Transverse colon (tissue), 4 donors: ENCODE data around the gene ANXA1. TPM values are rescaled to one million over a fixed set of nuclear protein-coding genes. Genes with fewer than 3 reads are reported as not detected.

Experiments
- DNase-seq: peaks from one replicate; pipeline ENCODE4 v3.0.0-alpha.2; 2019
- H3K27ac ChIP-seq, 4 donors: fragments of 200-600 bp; sonication (generic); 2 replicates each; pipeline ENCODE4 v1.5.1; 2016 to 2018; ENCODE audit warnings: inconsistent platforms in 4 of 4
- H3K27me3 ChIP-seq: fragments of 200-600 bp; sonication (generic); 2 replicates; pipeline ENCODE4 v1.5.1; 2017; ENCODE audit warnings: inconsistent platforms
- H3K36me3 ChIP-seq, 4 donors: fragments of 200-600 bp; sonication (generic); 2 replicates each; pipeline ENCODE4 v1.5.1; 2017 to 2019; ENCODE audit warnings: inconsistent platforms in 4 of 4
- H3K4me1 ChIP-seq, 4 donors: fragments of 200-600 bp; sonication (generic); 2 replicates each; pipeline ENCODE4 v1.5.1; 2017 to 2020; ENCODE audit warnings: inconsistent platforms in 4 of 4
- H3K4me3 ChIP-seq, 4 donors: fragments of 200-600 bp; sonication (generic); 1 replicate in 1 of 4; 2 replicates in 3 of 4; pipeline versions ENCODE4 v1.5.1 to v1.6.1; 2017 to 2019; ENCODE audit warnings: inconsistent platforms in 4 of 4
- H3K9me3 ChIP-seq, 2 donors: fragments of 200-600 bp; sonication (generic); 2 replicates each; pipeline ENCODE4 v1.5.1; 2017 to 2019; ENCODE audit warnings: inconsistent platforms in 2 of 2
- EP300 ChIP-seq: sonication (generic); formaldehyde crosslinking; IDR thresholded peaks from one replicate; pipeline ENCODE4 v1.6.1; 2017; ENCODE audit warnings: antibody characterized with exemption, low read depth
- POLR2A ChIP-seq: fragments of 450-650 bp; IDR thresholded peaks from one replicate; pipeline ENCODE4 v1.6.1; 2016; ENCODE audit warnings: antibody characterized with exemption, mild to moderate bottlenecking, moderate library complexity
- POLR2AphosphoS5 ChIP-seq, 3 donors: sonication (generic); formaldehyde crosslinking; IDR thresholded peaks; one replicate each; pipeline ENCODE4 v1.6.1; 2016; ENCODE audit warnings: antibody characterized with exemption in 3 of 3
- WGBS, 2 donors: methylation state at CpG; one replicate each; pipeline ENCODE4 v1.1.5; 2018; ENCODE audit warnings: low coverage in 1 of 2; 5-methylcytosine and 5-hydroxymethylcytosine counted together
- in situ Hi-C, 4 donors: fragments of 200-750 bp; cut with MboI; loops; one replicate each; pipeline versions ENCODE4 v1.15.0 to v1.15.1; 2017; ENCODE audit warnings: low sequenced_read_pairs in 3 of 4, low pct_ligation_motif_present in 1 of 4, low pct_unique_long_range_greater_than_20kb in 1 of 4
- intact Hi-C: fragments of 100-400 bp; cut with DNase I; formaldehyde crosslinking; loops from one replicate; pipeline ENCODE4 v1.15.1; 2023; ENCODE audit warnings: low total_unique reads
- total RNA-seq, 4 donors: library from RNA; depleted of rRNA; stranded (reverse); fragments of >200 nt; gene quantifications; one replicate each; pipeline ENCODE4 v1.1.0, GENCODE V29; 2016
- TF ChIP-seq, protein P1 (sequence below), 5 experiments: fragments of 200-600 bp in 3 of 5; fragments of 450-650 bp in 2 of 5; sonication (generic) in 3 of 5; IDR thresholded peaks; 1 replicate in 2 of 5; 2 replicates in 3 of 5; pipeline ENCODE4 v1.5.1; 2016 to 2017; ENCODE audit warnings: antibody characterized with exemption in 5 of 5, inconsistent platforms in 3 of 5, mild to moderate bottlenecking in 2 of 5, moderate library complexity in 1 of 5

The ANXA1 gene
- total RNA-seq, 4 donors from 2014 or later, result 33.3 to 160 (median 66.9) TPM

DNA sequence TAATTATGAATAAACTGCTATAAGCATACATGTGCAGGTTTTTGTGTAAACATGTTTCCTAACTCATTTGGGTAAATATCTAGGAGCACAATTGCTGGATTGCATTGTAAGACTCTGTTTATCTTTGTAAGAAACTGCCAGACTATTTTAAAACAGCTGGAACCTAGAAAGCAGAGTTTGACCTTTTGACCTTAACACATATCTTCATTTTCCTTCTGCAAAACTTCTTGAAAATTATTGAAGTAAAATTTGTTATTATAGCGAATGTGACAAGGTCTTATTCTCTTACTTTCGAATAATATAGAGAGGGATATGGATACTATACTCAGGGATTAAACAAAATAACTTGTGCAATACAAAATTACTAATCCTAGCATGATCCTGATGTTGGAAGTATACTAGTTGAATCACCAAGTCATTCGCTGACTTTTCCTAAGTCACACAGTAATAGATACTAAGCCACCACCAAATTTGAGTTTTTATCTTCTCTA, 3.2 kb upstream of the ANXA1 start:
- Histone ChIP-seq H3K36me3 (no peaks in the 10 kb centered on the region), H3K27ac (peak overlapping the region; percentile 60 to 76 (median 68)), H3K9me3 (no peaks in the 10 kb centered on the region), H3K4me1 (peaks cover 0 to 57% (median 25%) of the 10 kb centered on the region in 4 donors), H3K27me3 (no peaks in the 10 kb centered on the region), H3K4me3 (no peak overlapping the region)
- no peak for DNase-seq
- in situ Hi-C loops, result no loop called here
- TF ChIP-seq, protein P1, sequence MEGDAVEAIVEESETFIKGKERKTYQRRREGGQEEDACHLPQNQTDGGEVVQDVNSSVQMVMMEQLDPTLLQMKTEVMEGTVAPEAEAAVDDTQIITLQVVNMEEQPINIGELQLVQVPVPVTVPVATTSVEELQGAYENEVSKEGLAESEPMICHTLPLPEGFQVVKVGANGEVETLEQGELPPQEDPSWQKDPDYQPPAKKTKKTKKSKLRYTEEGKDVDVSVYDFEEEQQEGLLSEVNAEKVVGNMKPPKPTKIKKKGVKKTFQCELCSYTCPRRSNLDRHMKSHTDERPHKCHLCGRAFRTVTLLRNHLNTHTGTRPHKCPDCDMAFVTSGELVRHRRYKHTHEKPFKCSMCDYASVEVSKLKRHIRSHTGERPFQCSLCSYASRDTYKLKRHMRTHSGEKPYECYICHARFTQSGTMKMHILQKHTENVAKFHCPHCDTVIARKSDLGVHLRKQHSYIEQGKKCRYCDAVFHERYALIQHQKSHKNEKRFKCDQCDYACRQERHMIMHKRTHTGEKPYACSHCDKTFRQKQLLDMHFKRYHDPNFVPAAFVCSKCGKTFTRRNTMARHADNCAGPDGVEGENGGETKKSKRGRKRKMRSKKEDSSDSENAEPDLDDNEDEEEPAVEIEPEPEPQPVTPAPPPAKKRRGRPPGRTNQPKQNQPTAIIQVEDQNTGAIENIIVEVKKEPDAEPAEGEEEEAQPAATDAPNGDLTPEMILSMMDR (IDR thresholded peaks at IDR 0.05), result no peak
- no peak for TF ChIP-seq POLR2AphosphoS5 (IDR thresholded peaks at IDR 0.05)
- TF ChIP-seq POLR2A, result no peak
- TF ChIP-seq EP300, result no peak
- intact Hi-C loops, result no loop called here
- 82 to 92% methylated on average over 3 of the region's 3 CpGs for WGBS, 2 donors

DNA sequence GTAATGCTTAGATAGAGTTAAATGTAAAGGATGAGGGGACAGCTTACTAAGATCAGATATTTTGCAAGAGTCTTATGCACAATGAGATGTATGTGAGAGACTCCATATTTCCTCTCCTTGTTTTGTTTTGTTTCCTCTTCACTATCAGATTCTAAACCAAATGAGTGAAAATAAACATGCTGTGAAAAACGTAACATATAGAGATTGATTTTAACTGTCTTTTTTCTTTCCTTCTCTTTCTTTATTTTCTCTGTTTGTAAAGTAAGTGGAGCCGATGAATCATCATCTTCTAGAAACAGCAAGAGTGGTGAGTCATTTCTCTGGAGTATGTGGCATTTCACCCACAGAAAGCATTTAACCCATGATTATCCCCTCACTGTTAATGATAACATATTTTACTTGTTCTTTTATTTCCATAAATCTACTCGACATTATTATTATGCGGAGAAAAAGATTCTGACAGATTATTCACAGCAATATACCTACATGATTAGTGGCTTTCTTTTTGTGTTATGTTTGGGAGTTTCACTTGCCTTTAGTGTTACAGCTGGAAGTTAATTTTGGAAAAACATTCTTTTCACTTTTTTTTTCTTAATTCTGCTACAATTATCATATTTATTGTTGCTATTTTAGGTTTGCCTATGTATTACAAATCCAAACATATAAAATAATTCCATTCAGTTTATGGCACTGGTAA, 2.1 kb upstream of the ANXA1 start:
- Histone ChIP-seq H3K4me3 (no peak overlapping the region), H3K27me3 (no peaks in the 10 kb centered on the region), H3K4me1 (peaks cover 0 to 58% (median 26%) of the 10 kb centered on the region in 4 donors), H3K9me3 (no peaks in the 10 kb centered on the region), H3K36me3 (no peaks in the 10 kb centered on the region), H3K27ac (peak overlapping the region; percentile 60 to 76 (median 68))
- TF ChIP-seq POLR2A (no peak), POLR2AphosphoS5 (IDR thresholded peaks at IDR 0.05) (peak in 1 of 3 donors; percentile 57), EP300 (no peak)
- TF ChIP-seq, protein P1 (IDR thresholded peaks at IDR 0.05), result no peak
- DNase-seq, result no peak
- intact Hi-C loops (no loop called here), in situ Hi-C loops (no loop called here)
- WGBS, 2 donors, result 19 to 20% methylated on average over 4 of the region's 4 CpGs

DNA sequence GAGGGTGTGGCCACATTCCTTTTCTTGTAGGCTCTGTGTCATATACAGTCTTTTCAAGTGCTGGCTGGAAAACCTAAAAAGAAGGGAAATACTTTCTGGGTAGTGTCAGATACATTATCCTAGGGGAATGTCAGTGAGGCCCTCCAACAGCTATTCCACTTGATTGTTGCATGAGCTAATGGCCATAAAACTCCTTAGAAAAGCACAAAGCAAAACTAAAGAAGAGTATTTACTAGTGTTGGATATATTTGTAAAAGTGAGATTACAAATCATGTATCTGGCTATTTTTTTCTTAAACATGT, 829 bp downstream of the ANXA1 start:
- H3K9me3 ChIP-seq, result no peaks in the 10 kb centered on the region
- peak overlapping the region in 3 of 4 donors; percentile 17 to 49 (median 19) for H3K4me3 ChIP-seq
- H3K36me3 ChIP-seq, result no peaks in the 10 kb centered on the region
- no peaks in the 10 kb centered on the region for H3K27me3 ChIP-seq
- in situ Hi-C loops (no loop called here), intact Hi-C loops (no loop called here)
- no peak for DNase-seq
- H3K4me1 ChIP-seq, result peaks cover 0 to 69% (median 28%) of the 10 kb centered on the region in 4 donors
- no peak for TF ChIP-seq EP300
- TF ChIP-seq, protein P1 (IDR thresholded peaks at IDR 0.05), result no peak
- TF ChIP-seq POLR2A, result no peak
- TF ChIP-seq POLR2AphosphoS5 (IDR thresholded peaks at IDR 0.05), result no peak
- peak overlapping the region; percentile 64 to 78 (median 75) for H3K27ac ChIP-seq

DNA sequence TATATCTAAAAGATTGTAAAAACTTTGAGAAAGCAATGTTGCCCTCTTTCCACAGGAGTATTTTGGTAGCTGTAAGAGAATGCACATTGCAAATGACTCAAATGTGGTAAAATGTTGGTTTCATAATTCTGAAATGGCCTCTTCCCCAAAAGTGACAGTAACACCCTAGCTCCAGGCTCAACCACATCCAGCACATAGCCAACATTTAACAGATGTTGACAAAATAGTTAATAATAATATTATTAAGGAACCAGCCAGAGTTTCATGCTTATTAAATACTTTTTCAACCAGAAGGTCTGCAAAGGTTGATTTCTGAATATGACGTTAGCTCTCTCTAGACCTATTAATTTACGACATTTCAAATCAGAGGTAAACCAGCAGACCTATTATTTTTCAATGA, 1.3 kb downstream of the ANXA1 start:
- no peaks in the 10 kb centered on the region for H3K36me3 ChIP-seq
- in situ Hi-C loops (no loop called here), intact Hi-C loops (no loop called here)
- H3K4me3 ChIP-seq, result peak overlapping the region in 3 of 4 donors; percentile 17 to 49 (median 19)
- TF ChIP-seq, protein P1 (IDR thresholded peaks at IDR 0.05), result no peak
- TF ChIP-seq EP300 (no peak), POLR2A (no peak), POLR2AphosphoS5 (IDR thresholded peaks at IDR 0.05) (no peak)
- 59 to 71% methylated on average over 2 of the region's 2 CpGs for WGBS, 2 donors
- no peak for DNase-seq
- H3K9me3 ChIP-seq, result no peaks in the 10 kb centered on the region
- peaks cover 0 to 68% (median 27%) of the 10 kb centered on the region in 4 donors for H3K4me1 ChIP-seq
- peak overlapping the region; percentile 64 to 78 (median 75) for H3K27ac ChIP-seq
- no peaks in the 10 kb centered on the region for H3K27me3 ChIP-seq
